Liver (tissue), 3 donors: ENCODE data around the gene IL1RAPL1.

ENCODE experiments used
- ATF3 ChIP-seq: IDR thresholded peaks from 2 replicates; pipeline ENCODE4 v1.6.1; 2016; ENCODE audit warnings: antibody characterized with exemption
- CTCF ChIP-seq: fragments of 150-350 bp; IDR thresholded peaks from 2 replicates; pipeline ENCODE4 v1.5.1; 2017; ENCODE audit warnings: improper control_type of control experiment, low read depth, low read length; ENCODE audit not compliant: missing input control
- HNF4A ChIP-seq, 2 donors: conservative IDR thresholded peaks; 2 replicates each; pipeline ENCODE4 v1.6.1; 2016; ENCODE audit warnings: antibody characterized with exemption in 2 of 2, mild to moderate bottlenecking in 2 of 2
- JUND ChIP-seq, 2 donors: IDR thresholded peaks; 2 replicates each; pipeline ENCODE4 v1.6.1; 2016; ENCODE audit warnings: antibody characterized with exemption in 2 of 2
- MAX ChIP-seq: IDR thresholded peaks from 2 replicates; pipeline ENCODE4 v1.6.1; 2016; ENCODE audit warnings: antibody characterized with exemption
- RAD21 ChIP-seq, 2 donors: IDR thresholded peaks; 2 replicates each; pipeline ENCODE4 v1.6.1; 2016; ENCODE audit warnings: antibody characterized with exemption in 2 of 2, mild to moderate bottlenecking in 2 of 2
- REST ChIP-seq: IDR thresholded peaks from 2 replicates; pipeline ENCODE4 v1.6.1; 2016; ENCODE audit warnings: antibody characterized with exemption, mild to moderate bottlenecking
- SP1 ChIP-seq: IDR thresholded peaks from 2 replicates; pipeline ENCODE4 v1.6.1; 2018; ENCODE audit warnings: antibody characterized with exemption, mild to moderate bottlenecking
- TAF1 ChIP-seq: conservative IDR thresholded peaks from 2 replicates; pipeline ENCODE4 v1.6.1; 2016; ENCODE audit warnings: antibody characterized with exemption, mild to moderate bottlenecking
- donor health status: healthy.
- donor health status: healthy.

GRCh38 chrX:29922607-29923006, 1335.4 kb downstream of the IL1RAPL1 start:
- TF ChIP-seq CTCF (no peak), REST (no peak), RAD21 (IDR thresholded peaks at IDR 0.05) (no peak), MAX (no peak), SP1 (no peak), ATF3 (no peak), TAF1 (no peak), JUND (IDR thresholded peaks at IDR 0.05) (no peak), HNF4A (conservative IDR thresholded peaks at IDR 0.05) (no peak)
